NCI-H69 (cell line): ENCODE results near the gene ADGRB3.
"Not testable (repeated sequence)": the region's sequence is repeated elsewhere in the genome, so short reads cannot be mapped to it uniquely, and the experiment has no call there.

Experiments
- DNase-seq: peaks from one replicate; lab custom pipeline; 2025; lab: John Stamatoyannopoulos, UW

The ADGRB3 gene

DNA sequence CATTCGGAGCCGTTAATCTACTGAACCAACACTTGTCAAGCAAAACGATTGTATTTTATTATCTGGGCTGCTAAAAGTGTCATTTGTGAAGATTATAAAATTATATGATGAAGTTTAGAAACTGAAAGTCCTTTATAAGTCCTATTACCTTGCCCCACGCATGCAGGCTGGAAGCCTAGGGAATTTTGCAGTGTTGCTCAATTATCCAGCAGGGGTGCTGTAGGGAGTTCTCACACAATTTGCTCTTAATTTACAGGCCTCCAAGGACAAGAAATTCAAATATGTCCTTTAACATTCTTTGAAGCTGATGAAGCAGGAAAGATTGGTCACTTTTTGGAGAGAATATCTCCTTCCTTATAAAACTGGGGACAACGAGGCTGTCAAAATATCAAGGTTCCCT, 792.8 kb downstream of the ADGRB3 start:
- no peak for DNase-seq

DNA sequence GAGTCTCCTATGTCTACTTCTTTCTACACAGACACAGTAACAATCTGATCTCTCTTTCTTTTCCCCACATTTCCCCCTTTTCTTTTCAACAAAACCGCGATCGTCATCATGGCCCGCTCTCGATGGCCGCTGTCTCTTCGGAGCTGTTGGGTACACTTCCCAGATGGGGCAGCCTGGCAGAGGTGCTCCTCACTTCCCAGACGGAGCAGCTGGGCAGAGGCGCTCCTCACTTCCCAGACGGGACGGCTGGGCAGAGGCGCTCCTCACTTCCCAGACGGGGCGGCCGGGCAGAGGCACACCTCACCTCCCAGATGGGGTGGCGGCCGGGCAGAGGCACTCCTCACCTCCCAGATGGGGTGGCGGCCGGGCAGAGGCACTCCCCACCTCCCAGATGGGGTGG, 797.1 kb downstream of the ADGRB3 start:
- not testable (repeated sequence) for DNase-seq

- not testable (repeated sequence) for DNase-seq
Observed at GRCh38 chr6:69433116-69433515, 798.0 kb downstream of the ADGRB3 start.

DNA sequence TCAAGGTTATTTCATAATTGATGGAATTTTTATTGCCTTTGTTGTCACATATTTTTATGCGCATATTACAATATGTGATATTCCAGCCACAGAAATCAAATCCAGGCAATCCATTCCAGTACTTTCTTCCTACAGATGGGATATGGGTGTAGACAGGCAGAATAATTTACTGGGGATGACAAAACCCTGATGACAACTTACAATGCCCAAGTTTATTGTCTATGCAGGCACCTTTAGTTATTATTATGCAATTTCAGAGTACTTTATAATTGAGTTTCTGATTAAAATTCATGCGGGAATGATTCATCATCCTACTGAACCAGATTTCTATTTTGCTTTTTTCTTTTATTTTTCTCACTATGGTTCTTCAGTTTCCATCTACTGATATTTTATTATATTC, 803.0 kb downstream of the ADGRB3 start:
- no peak for DNase-seq
